22Rv1 (cell line): ENCODE data around the gene AQP7.
"Not testable (repeated sequence)": the region's sequence is repeated elsewhere in the genome, so short reads cannot be mapped to it uniquely, and the experiment has no call there.

ENCODE experiments used
- ZFX ChIP-seq: fragments of 450-650 bp; IDR thresholded peaks from 2 replicates; pipeline ENCODE4 v1.6.1; 2017; ENCODE audit warnings: antibody characterized with exemption, borderline replicate concordance
- TF ChIP-seq, protein P1 (sequence below): fragments of 450-650 bp; IDR thresholded peaks from 2 replicates; pipeline ENCODE4 v1.5.1; 2017; ENCODE audit warnings: mild to moderate bottlenecking

DNA sequence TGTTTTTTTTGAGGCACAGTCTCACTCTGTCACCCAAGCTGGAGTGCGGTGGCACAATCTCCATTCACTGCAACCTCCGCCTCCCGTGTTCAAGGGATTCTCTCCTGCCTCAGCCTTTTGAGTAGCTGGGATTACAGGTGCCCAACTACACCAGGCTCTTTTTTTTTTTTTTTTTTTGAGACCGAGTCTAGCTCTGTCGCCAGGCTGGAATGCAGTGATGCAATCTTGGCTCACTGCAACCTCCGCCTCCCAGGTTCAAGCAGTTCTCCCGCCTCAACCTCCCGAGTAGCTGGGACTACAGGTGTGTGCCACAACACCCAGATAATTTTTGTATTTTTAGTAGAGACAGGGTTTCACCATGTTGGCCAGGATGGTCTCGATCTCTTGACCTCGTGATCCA lies 20.0 kb downstream of the AQP7 start:
- TF ChIP-seq, protein P1, sequence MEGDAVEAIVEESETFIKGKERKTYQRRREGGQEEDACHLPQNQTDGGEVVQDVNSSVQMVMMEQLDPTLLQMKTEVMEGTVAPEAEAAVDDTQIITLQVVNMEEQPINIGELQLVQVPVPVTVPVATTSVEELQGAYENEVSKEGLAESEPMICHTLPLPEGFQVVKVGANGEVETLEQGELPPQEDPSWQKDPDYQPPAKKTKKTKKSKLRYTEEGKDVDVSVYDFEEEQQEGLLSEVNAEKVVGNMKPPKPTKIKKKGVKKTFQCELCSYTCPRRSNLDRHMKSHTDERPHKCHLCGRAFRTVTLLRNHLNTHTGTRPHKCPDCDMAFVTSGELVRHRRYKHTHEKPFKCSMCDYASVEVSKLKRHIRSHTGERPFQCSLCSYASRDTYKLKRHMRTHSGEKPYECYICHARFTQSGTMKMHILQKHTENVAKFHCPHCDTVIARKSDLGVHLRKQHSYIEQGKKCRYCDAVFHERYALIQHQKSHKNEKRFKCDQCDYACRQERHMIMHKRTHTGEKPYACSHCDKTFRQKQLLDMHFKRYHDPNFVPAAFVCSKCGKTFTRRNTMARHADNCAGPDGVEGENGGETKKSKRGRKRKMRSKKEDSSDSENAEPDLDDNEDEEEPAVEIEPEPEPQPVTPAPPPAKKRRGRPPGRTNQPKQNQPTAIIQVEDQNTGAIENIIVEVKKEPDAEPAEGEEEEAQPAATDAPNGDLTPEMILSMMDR, result not testable (repeated sequence)
- not testable (repeated sequence) for TF ChIP-seq ZFX
